ENCODE results near the gene ALG9. TPM values are rescaled to one million over a fixed set of nuclear protein-coding genes. Genes with fewer than 3 reads are reported as not detected.
A peak's percentile ranks its signal among the peaks of the same experiment; 100 is the strongest.
"Not testable (repeated sequence)": the region's sequence is repeated elsewhere in the genome, so short reads cannot be mapped to it uniquely, and the experiment has no call there.

ALG9 gene
- total RNA-seq, 2 experiments from 2014 or later: 29.2 to 31.1 TPM

DNA sequence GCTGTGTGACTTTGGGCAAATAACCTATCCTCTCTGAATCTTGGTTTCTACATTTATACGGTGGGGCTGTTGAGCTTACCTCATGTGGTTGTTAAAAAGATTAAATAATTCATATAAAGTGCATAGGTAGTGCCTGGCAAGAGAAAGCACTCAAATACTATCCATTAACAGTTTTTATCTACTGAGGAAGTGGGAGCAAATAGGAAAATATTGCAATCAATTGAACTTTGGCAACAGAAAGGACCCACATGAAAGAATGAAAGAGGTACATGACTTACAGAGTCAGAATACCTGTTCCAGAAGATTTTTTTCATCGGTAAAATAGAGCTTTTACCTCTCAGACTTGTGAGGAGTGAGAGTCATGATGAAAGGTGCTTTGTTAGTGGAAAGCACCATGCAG lies 98.8 kb downstream of the ALG9 start:
- CTCF ChIA-PET: interaction anchor here (1.0 to 1.5 kb wide), 3 partner anchors 9 to 175 kb away, joined by 3 read pairs; no protein-coding TSS in a partner anchor
- no peaks in the 10 kb centered on the region for H3K9me3 Mint-ChIP-seq (ENCODE audit: insufficient read depth)
- ATAC-seq (no peak), DNase-seq (no peak)
- POLR2A ChIA-PET: no interaction called here
- H3K4me3 Mint-ChIP-seq: no peak overlapping the region
- no peaks in the 10 kb centered on the region for H3K36me3 Mint-ChIP-seq (ENCODE audit: low read depth)
- H3K4me1 Mint-ChIP-seq (ENCODE audit: low read depth): no peaks in the 10 kb centered on the region
- H3K27ac Mint-ChIP-seq: no peak overlapping the region
- no peaks in the 10 kb centered on the region for H3K27me3 Mint-ChIP-seq (ENCODE audit: low read depth)

DNA sequence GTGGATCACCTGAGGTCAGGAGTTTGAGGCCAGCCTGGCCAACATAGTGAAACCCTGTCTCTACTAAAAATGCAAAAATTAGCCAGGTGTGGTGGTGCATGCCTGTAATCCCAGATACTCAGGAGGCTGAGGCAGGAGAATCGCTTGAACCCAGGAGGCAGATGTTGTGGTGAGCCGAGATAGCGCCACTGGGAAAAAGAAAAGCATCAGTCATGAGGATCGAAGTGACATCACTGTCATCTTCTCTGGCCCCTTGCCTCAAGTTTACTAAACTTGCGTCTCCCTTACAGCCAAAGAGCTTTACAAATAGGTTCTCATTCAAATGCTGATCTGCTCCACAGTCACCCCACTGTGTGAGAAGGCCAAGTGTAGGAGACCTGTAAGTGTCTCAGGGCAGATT lies 100.2 kb downstream of the ALG9 start:
- DNase-seq; ATAC-seq; H3K27ac Mint-ChIP-seq; H3K9me3 Mint-ChIP-seq (ENCODE audit: insufficient read depth); H3K27me3 Mint-ChIP-seq (ENCODE audit: low read depth); H3K36me3 Mint-ChIP-seq (ENCODE audit: low read depth); POLR2A ChIA-PET; H3K4me1 Mint-ChIP-seq (ENCODE audit: low read depth); H3K4me3 Mint-ChIP-seq: not testable (repeated sequence)
- CTCF ChIA-PET: interaction anchor here (1.0 kb wide), 1 partner anchor 184 kb away, joined by 3 read pairs; no protein-coding TSS in a partner anchor

DNA sequence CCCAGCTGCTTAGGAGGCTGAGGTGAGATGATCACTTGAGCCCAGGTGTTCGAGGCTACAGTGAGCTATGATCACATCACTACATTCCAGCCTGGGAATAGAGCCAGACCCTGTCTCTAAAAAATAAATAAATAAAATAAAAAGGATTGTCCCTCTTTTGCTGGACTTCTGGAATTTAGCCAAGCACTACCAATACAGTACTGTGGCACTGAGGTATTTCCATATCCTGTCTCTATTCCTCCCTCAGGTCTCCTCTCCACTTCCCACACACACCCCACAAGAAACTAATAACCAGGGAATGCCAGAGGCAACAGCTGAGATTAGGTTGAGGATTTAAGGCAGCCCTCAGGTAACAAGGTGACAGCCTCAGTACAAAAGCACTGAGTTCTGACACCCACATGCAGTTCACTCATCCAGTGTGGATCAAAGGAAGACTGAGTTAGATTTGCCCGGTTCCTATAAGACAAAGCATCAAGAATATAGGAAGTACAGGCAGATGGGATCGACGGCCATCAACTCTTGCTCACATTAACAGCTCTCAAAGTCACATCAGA lies 100.7 kb downstream of the ALG9 start:
- Mint-ChIP-seq H3K36me3 (ENCODE audit: low read depth) (peaks cover 2% of the 10 kb centered on the region), H3K27me3 (ENCODE audit: low read depth) (no peaks in the 10 kb centered on the region), H3K4me1 (ENCODE audit: low read depth) (peaks cover 9% of the 10 kb centered on the region), H3K9me3 (ENCODE audit: insufficient read depth) (no peaks in the 10 kb centered on the region), H3K27ac (no peak overlapping the region), H3K4me3 (no peak overlapping the region)
- ChIA-PET CTCF (no interaction called here), POLR2A (no interaction called here)
- ATAC-seq: no peak
- no peak for DNase-seq

DNA sequence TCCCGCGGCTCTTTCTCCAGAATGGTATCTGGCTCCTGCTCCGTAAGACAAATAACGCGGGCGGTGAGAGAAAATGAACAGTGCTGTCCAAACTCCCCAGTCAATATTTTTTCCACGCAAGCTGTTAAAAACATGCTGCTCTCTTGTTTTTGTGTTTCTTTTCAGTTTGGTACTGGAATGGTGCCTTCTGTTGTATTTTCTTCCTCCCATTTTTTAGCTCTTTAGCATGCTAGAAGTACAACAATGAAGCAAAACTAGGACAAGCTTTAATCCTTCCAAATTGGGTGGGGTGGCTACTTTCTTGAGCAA lies 104.6 kb downstream of the ALG9 start:
- ATAC-seq (no peak), DNase-seq (no peak)
- POLR2A ChIA-PET: interaction anchor here (0.8 to 2.0 kb wide), 5 partner anchors 10 to 226 kb away, joined by 3 to 6 read pairs (median 3); partner anchors contain the start of gene ALG9
- Mint-ChIP-seq H3K27me3 (ENCODE audit: low read depth) (no peaks in the 10 kb centered on the region), H3K4me3 (peak overlapping the region; percentile 99), H3K4me1 (ENCODE audit: low read depth) (peaks cover 27% of the 10 kb centered on the region), H3K27ac (peak overlapping the region; percentile 98), H3K9me3 (ENCODE audit: insufficient read depth) (no peaks in the 10 kb centered on the region), H3K36me3 (ENCODE audit: low read depth) (peaks cover 34% of the 10 kb centered on the region)
- CTCF ChIA-PET: interaction anchor here (0.7 to 11.5 kb wide), 13 partner anchors 11 to 320 kb away, joined by 3 to 118 read pairs (median 3); no protein-coding TSS in a partner anchor

DNA sequence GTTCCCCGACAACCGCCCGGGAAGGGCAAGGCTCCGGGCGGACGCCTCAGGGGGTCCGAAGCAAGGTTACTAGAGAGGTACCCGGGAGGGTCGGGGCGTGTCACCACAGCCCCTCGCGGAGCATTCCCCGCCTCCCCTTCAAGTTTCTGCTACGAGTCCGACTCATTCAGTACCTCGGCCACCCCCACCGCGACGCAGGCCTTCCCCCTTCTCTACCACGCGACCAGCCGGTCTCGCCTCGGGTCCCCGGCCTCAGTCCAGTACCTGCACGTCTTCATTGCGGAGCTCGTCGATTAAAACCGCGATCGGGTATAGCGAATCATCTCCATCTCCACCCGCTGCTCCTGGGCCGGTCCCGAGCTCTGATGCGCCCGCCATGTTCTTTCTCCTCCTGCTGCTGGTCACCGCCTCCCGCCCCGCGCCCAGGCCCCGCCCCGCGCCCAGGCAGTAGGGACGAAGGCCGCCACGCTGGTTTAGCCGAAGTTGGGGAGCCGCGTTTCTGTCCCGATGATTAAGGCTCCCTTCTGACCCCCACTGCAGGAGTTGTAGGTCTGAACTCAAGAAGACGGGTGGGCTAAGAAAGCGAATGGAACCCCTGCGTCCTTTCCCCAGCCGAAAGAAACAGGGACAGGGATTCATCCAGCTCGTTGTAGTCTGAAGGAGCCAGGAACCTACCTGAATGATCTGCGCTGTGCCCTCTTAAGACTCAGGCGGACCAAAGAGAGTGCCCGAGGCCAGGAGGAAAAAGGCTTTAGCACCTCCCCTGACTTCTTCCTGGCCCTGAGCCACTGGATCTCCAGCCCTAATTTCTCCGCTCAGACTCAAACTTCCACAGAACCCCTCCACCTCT lies 105.2 kb downstream of the ALG9 start, which contains the start of gene PPP2R1B:
Gene PPP2R1B (minus strand): TSS at position 406 of the 850 bp plus-strand sequence. CDS start 28 bp downstream, at position 378.
- H3K27ac Mint-ChIP-seq: peak within 1 kb of the TSS; percentile 98
- peak within 1 kb of the TSS; percentile 99 for H3K4me3 Mint-ChIP-seq
- H3K9me3 Mint-ChIP-seq (ENCODE audit: insufficient read depth): no peaks in the 10 kb centered on the region
- DNase-seq: peak; percentile 79
- POLR2A ChIA-PET: interaction anchor here (0.8 to 2.0 kb wide), 5 partner anchors 11 to 225 kb away, joined by 3 to 6 read pairs (median 3); partner anchors contain the start of gene ALG9
- no peaks in the 10 kb centered on the region for H3K27me3 Mint-ChIP-seq (ENCODE audit: low read depth)
- CTCF ChIA-PET: interaction anchor here (0.7 to 11.5 kb wide), 16 partner anchors 11 to 320 kb away, joined by 3 to 118 read pairs (median 4); no protein-coding TSS in a partner anchor
- peaks cover 27% of the 10 kb centered on the region for H3K4me1 Mint-ChIP-seq (ENCODE audit: low read depth)
- peaks cover 38% of the 10 kb centered on the region for H3K36me3 Mint-ChIP-seq (ENCODE audit: low read depth)
- ATAC-seq: peak; percentile 96

DNA sequence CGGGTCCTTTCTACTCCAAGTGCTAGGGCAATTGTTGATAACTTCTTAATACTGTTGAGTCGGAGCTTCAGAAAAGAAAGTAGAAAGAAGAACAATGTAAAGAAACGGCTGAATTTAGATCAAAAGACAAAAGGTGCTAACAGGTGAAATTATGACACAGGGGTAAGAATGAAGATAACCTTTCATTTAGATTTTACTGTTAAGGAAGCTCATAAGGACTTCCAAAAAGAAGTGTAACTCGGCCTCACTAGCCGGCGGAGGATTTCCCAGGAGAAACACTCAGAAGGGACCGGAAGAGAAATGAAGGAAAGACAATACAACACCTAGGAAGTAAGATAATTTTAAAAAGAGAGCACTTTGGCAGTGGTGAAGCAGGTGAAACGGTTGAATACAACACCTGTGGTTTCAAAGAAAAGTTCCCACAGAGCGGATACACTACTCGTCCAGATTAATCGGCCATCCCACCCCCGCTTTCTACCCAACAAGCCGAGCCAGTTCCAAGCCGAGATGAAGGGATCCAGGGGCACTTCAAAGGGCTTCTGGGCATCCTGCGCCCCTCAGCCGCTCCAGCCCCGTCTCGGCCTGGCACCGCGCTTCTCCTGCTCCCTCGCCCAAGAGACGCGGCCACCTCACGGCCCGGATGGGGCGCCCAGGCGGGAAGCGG lies 105.9 kb downstream of the ALG9 start:
- ATAC-seq: no peak
- Mint-ChIP-seq H3K9me3 (ENCODE audit: insufficient read depth) (no peaks in the 10 kb centered on the region), H3K27ac (peak overlapping the region; percentile 98), H3K27me3 (ENCODE audit: low read depth) (no peaks in the 10 kb centered on the region), H3K4me3 (peak overlapping the region; percentile 99), H3K4me1 (ENCODE audit: low read depth) (peaks cover 27% of the 10 kb centered on the region), H3K36me3 (ENCODE audit: low read depth) (peaks cover 45% of the 10 kb centered on the region)
- POLR2A ChIA-PET: interaction anchor here (0.7 to 2.0 kb wide), 5 partner anchors 12 to 321 kb away, joined by 3 to 6 read pairs (median 3); partner anchors contain the start of genes SDHD and TIMM8B
- CTCF ChIA-PET: interaction anchor here (0.7 to 11.5 kb wide), 12 partner anchors 12 to 319 kb away, joined by 3 to 118 read pairs (median 4); no protein-coding TSS in a partner anchor
- DNase-seq: no peak

DNA sequence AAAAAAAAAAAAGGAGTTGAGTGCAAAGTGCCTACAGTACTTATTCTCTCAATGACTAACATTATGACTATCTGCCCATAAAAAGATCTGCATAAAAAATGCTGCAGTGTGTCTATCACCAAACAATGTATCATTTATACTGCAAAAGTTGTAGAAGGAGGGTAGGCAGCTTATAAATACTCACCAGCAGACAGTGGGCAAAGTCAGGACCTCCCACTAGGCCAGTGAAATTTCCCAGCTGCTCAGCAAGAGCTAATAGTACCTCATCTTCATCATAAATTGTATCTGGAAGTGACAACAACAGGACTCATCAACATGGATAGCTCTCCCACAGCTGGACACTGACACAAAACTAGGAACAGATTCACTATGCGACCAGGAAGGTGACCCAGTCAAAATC lies 106.8 kb downstream of the ALG9 start:
- ATAC-seq (no peak), DNase-seq (no peak)
- Mint-ChIP-seq H3K4me3 (peak overlapping the region; percentile 99), H3K4me1 (ENCODE audit: low read depth) (peaks cover 27% of the 10 kb centered on the region), H3K9me3 (ENCODE audit: insufficient read depth) (no peaks in the 10 kb centered on the region), H3K36me3 (ENCODE audit: low read depth) (peaks cover 52% of the 10 kb centered on the region), H3K27me3 (ENCODE audit: low read depth) (no peaks in the 10 kb centered on the region), H3K27ac (no peak overlapping the region)
- ChIA-PET CTCF (interaction anchor here (0.7 to 11.5 kb wide), 9 partner anchors 13 to 217 kb away, joined by 3 to 118 read pairs (median 4); no protein-coding TSS in a partner anchor), POLR2A (interaction anchor here (0.7 to 1.1 kb wide), 5 partner anchors 18 to 322 kb away, joined by 3 read pairs; partner anchors contain the start of genes SDHD and TIMM8B)

DNA sequence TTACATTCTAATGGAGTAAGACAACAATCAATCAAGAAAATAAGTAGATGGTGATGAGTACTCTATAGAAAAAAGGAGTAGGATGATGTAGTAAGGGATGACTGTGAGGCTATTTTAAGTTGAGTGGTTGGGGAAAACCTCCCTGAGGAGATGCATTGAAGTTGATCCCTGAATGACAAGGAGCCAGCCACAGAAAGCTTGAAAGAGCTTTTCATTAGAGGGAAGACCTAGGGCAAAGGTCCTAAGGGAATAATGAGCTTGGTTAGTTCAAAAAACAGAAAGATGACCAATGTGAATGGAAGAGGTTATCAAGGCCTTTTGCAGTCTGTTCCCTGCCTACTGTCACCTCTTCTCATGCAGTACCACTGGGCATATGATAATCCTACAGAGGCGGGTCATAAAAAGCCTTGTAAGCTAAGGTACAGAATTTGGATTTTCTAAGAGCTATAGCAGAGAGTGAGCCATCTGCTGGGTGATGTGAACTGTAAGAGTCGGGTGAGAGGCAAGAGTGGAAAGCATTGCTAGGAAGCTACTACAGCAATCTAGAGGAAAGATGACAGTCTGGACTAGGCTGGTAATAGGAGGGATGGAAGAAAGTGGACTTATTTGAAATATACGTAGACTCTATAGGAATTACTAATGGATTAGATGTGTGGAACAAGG lies 108.3 kb downstream of the ALG9 start:
- Mint-ChIP-seq H3K9me3 (ENCODE audit: insufficient read depth) (no peaks in the 10 kb centered on the region), H3K27ac (no peak overlapping the region), H3K4me1 (ENCODE audit: low read depth) (peaks cover 27% of the 10 kb centered on the region), H3K27me3 (ENCODE audit: low read depth) (no peaks in the 10 kb centered on the region), H3K4me3 (no peak overlapping the region), H3K36me3 (ENCODE audit: low read depth) (peaks cover 65% of the 10 kb centered on the region)
- DNase-seq: no peak
- CTCF ChIA-PET: interaction anchor here (0.7 to 11.5 kb wide), 7 partner anchors 10 to 176 kb away, joined by 3 to 118 read pairs (median 3); partner anchors contain the start of gene SIK2
- POLR2A ChIA-PET: no interaction called here
- ATAC-seq: no peak

DNA sequence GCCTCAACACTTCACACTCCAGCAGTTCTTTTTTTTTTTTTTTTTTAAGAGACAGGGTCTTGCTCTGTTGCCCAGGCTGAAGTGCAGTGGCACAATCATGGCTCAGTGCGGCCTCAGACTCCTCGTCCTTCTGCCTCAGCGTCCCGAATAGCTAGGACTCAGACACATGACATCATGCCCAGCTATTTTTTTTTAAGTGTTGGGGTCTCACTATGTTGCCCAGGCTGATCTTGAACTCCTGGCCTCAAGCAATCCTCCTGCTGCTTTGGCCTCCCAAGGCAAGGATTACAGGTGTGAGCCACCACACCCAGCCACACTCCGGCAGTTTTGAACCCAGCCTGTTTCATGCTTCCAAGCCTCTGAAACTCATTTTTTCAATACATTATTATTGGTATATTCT lies 108.9 kb downstream of the ALG9 start:
- Mint-ChIP-seq H3K36me3 (ENCODE audit: low read depth) (peaks cover 69% of the 10 kb centered on the region), H3K27ac (no peak overlapping the region), H3K9me3 (ENCODE audit: insufficient read depth) (no peaks in the 10 kb centered on the region), H3K27me3 (ENCODE audit: low read depth) (no peaks in the 10 kb centered on the region), H3K4me1 (ENCODE audit: low read depth) (peaks cover 27% of the 10 kb centered on the region), H3K4me3 (no peak overlapping the region)
- no peak for DNase-seq
- ATAC-seq: no peak
- POLR2A ChIA-PET: no interaction called here
- CTCF ChIA-PET: interaction anchor here (1.1 to 11.5 kb wide), 7 partner anchors 10 to 176 kb away, joined by 3 to 118 read pairs (median 5); no protein-coding TSS in a partner anchor

DNA sequence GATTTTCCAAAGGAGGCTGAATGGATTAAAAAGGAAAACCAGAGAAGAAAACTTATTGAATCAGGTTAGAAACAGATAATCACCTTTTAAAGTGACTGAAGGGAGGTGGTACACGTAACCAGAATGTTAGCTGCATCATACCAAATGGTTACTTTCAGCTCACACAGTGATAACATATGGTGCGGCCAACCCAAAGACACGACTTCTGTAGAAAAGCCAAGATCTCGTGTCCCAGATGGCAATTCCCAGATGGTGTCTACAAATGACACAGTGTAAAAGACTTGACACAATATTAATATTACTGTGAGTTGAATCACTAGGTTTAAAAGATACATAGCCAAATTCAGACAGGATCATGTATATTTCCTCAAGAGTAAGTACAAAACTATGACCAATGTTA lies 110.3 kb downstream of the ALG9 start:
- DNase-seq (no peak), ATAC-seq (no peak)
- ChIA-PET CTCF (interaction anchor here (1.3 to 11.5 kb wide), 5 partner anchors 8 to 174 kb away, joined by 4 to 118 read pairs (median 7); no protein-coding TSS in a partner anchor), POLR2A (interaction anchor here (0.6 kb wide), 1 partner anchor 152 kb away, joined by 3 read pairs; no protein-coding TSS in a partner anchor)
- Mint-ChIP-seq H3K27me3 (ENCODE audit: low read depth) (no peaks in the 10 kb centered on the region), H3K4me3 (no peak overlapping the region), H3K27ac (no peak overlapping the region), H3K4me1 (ENCODE audit: low read depth) (peaks cover 19% of the 10 kb centered on the region), H3K36me3 (ENCODE audit: low read depth) (peaks cover 74% of the 10 kb centered on the region), H3K9me3 (ENCODE audit: insufficient read depth) (no peaks in the 10 kb centered on the region)
